Measurements from ENCODE around the gene ARHGEF5.

ARHGEF5 gene

GRCh38 chr7:144403649-144404061 lies 48.5 kb downstream of the ARHGEF5 start, which contains the start of gene NOBOX:
Gene NOBOX (minus strand): TSS chr7:144403693.
- H3K27me3 ChIP-seq (ENCODE audit: insufficient read depth, insufficient read length) = no peaks in the 10 kb centered on the region
- no peaks in the 10 kb centered on the region for H3K36me3 ChIP-seq (ENCODE audit: insufficient read depth, insufficient read length, low read length)
- no peaks in the 10 kb centered on the region for H3K4me1 ChIP-seq (ENCODE audit: insufficient read depth, insufficient read length)
- no peak within 1 kb of the TSS for H3K9ac ChIP-seq (ENCODE audit: insufficient read length, low read depth)
- TF ChIP-seq SUZ12 (IDR thresholded peaks at IDR 0.05; ENCODE audit: extremely low read depth, insufficient read depth, insufficient read length) (no peak), ZNF274 (IDR thresholded peaks at IDR 0.05; ENCODE audit: low read depth, low read length) (no peak), YY1 (IDR thresholded peaks at IDR 0.05; ENCODE audit: insufficient read depth, insufficient read length) (no peak)
- no peak for DNase-seq (ENCODE audit: low read depth, low spot score)
- no peaks in the 10 kb centered on the region for H3K9me3 ChIP-seq (ENCODE audit: insufficient read depth, low read length)
- H3K4me3 ChIP-seq (ENCODE audit: insufficient read length, low read depth) = no peak within 1 kb of the TSS

- Histone ChIP-seq H3K4me1 (ENCODE audit: insufficient read depth, insufficient read length) (no peaks in the 10 kb centered on the region), H3K4me3 (ENCODE audit: insufficient read length, low read depth) (no peak overlapping the region), H3K36me3 (ENCODE audit: insufficient read depth, insufficient read length, low read length) (no peaks in the 10 kb centered on the region), H3K9ac (ENCODE audit: insufficient read length, low read depth) (no peak overlapping the region), H3K9me3 (ENCODE audit: insufficient read depth, low read length) (no peaks in the 10 kb centered on the region), H3K27me3 (ENCODE audit: insufficient read depth, insufficient read length) (no peaks in the 10 kb centered on the region)
- TF ChIP-seq YY1 (IDR thresholded peaks at IDR 0.05; ENCODE audit: insufficient read depth, insufficient read length) = no peak
- DNase-seq (ENCODE audit: low read depth, low spot score) = no peak
Observed at GRCh38 chr7:144404946-144405345, 49.7 kb downstream of the ARHGEF5 start.

GRCh38 chr7:144407266-144407931 lies 52.2 kb downstream of the ARHGEF5 start:
- H3K9ac ChIP-seq (ENCODE audit: insufficient read length, low read depth) = no peak overlapping the region
- H3K9me3 ChIP-seq (ENCODE audit: insufficient read depth, low read length) = no peaks in the 10 kb centered on the region
- no peaks in the 10 kb centered on the region for H3K4me1 ChIP-seq (ENCODE audit: insufficient read depth, insufficient read length)
- DNase-seq (ENCODE audit: low read depth, low spot score) = no peak
- no peak for TF ChIP-seq YY1 (IDR thresholded peaks at IDR 0.05; ENCODE audit: insufficient read depth, insufficient read length)
- no peak for TF ChIP-seq SUZ12 (IDR thresholded peaks at IDR 0.05; ENCODE audit: extremely low read depth, insufficient read depth, insufficient read length)
- no peak for TF ChIP-seq ZNF274 (IDR thresholded peaks at IDR 0.05; ENCODE audit: low read depth, low read length)
- no peaks in the 10 kb centered on the region for H3K27me3 ChIP-seq (ENCODE audit: insufficient read depth, insufficient read length)
- no peaks in the 10 kb centered on the region for H3K36me3 ChIP-seq (ENCODE audit: insufficient read depth, insufficient read length, low read length)
- no peak overlapping the region for H3K4me3 ChIP-seq (ENCODE audit: insufficient read length, low read depth)

- no peak overlapping the region for H3K4me3 ChIP-seq (ENCODE audit: insufficient read length, low read depth)
- H3K9ac ChIP-seq (ENCODE audit: insufficient read length, low read depth) = no peak overlapping the region
- H3K36me3 ChIP-seq (ENCODE audit: insufficient read depth, insufficient read length, low read length) = no peaks in the 10 kb centered on the region
- H3K4me1 ChIP-seq (ENCODE audit: insufficient read depth, insufficient read length) = no peaks in the 10 kb centered on the region
- H3K27me3 ChIP-seq (ENCODE audit: insufficient read depth, insufficient read length) = no peaks in the 10 kb centered on the region
- no peaks in the 10 kb centered on the region for H3K9me3 ChIP-seq (ENCODE audit: insufficient read depth, low read length)
- DNase-seq (ENCODE audit: low read depth, low spot score) = no peak
- no peak for TF ChIP-seq SUZ12 (IDR thresholded peaks at IDR 0.05; ENCODE audit: extremely low read depth, insufficient read depth, insufficient read length)
- no peak for TF ChIP-seq ZNF274 (IDR thresholded peaks at IDR 0.05; ENCODE audit: low read depth, low read length)
- TF ChIP-seq YY1 (IDR thresholded peaks at IDR 0.05; ENCODE audit: insufficient read depth, insufficient read length) = no peak
Observed at GRCh38 chr7:144408121-144408520, 52.9 kb downstream of the ARHGEF5 start.

GRCh38 chr7:144410441-144410840 lies 55.2 kb downstream of the ARHGEF5 start:
- H3K4me3 ChIP-seq (ENCODE audit: insufficient read length, low read depth) = no peak overlapping the region
- H3K9me3 ChIP-seq (ENCODE audit: insufficient read depth, low read length) = no peaks in the 10 kb centered on the region
- no peak for DNase-seq (ENCODE audit: low read depth, low spot score)
- no peaks in the 10 kb centered on the region for H3K27me3 ChIP-seq (ENCODE audit: insufficient read depth, insufficient read length)
- TF ChIP-seq SUZ12 (IDR thresholded peaks at IDR 0.05; ENCODE audit: extremely low read depth, insufficient read depth, insufficient read length) (no peak), ZNF274 (IDR thresholded peaks at IDR 0.05; ENCODE audit: low read depth, low read length) (no peak), YY1 (IDR thresholded peaks at IDR 0.05; ENCODE audit: insufficient read depth, insufficient read length) (no peak)
- no peaks in the 10 kb centered on the region for H3K4me1 ChIP-seq (ENCODE audit: insufficient read depth, insufficient read length)
- H3K36me3 ChIP-seq (ENCODE audit: insufficient read depth, insufficient read length, low read length) = no peaks in the 10 kb centered on the region
- no peak overlapping the region for H3K9ac ChIP-seq (ENCODE audit: insufficient read length, low read depth)

- Histone ChIP-seq H3K9me3 (ENCODE audit: insufficient read depth, low read length) (no peaks in the 10 kb centered on the region; the same call in 1 of the 2 replicates), H3K36me3 (ENCODE audit: insufficient read depth, insufficient read length, low read length) (no peaks in the 10 kb centered on the region), H3K4me1 (ENCODE audit: insufficient read depth, insufficient read length) (no peaks in the 10 kb centered on the region), H3K27me3 (ENCODE audit: insufficient read depth, insufficient read length) (no peaks in the 10 kb centered on the region), H3K4me3 (ENCODE audit: insufficient read length, low read depth) (no peak overlapping the region), H3K9ac (ENCODE audit: insufficient read length, low read depth) (no peak overlapping the region)
- no peak for DNase-seq (ENCODE audit: low read depth, low spot score)
- no peak for TF ChIP-seq SUZ12 (IDR thresholded peaks at IDR 0.05; ENCODE audit: extremely low read depth, insufficient read depth, insufficient read length)
- no peak for TF ChIP-seq YY1 (IDR thresholded peaks at IDR 0.05; ENCODE audit: insufficient read depth, insufficient read length)
- TF ChIP-seq ZNF274 (IDR thresholded peaks at IDR 0.05; ENCODE audit: low read depth, low read length) = no peak
Observed at GRCh38 chr7:144414815-144415214, 59.6 kb downstream of the ARHGEF5 start.

- DNase-seq (ENCODE audit: low read depth, low spot score) = no peak
- Histone ChIP-seq H3K4me3 (ENCODE audit: insufficient read length, low read depth) (no peak overlapping the region), H3K4me1 (ENCODE audit: insufficient read depth, insufficient read length) (no peaks in the 10 kb centered on the region), H3K27me3 (ENCODE audit: insufficient read depth, insufficient read length) (no peaks in the 10 kb centered on the region), H3K9ac (ENCODE audit: insufficient read length, low read depth) (no peak overlapping the region), H3K9me3 (ENCODE audit: insufficient read depth, low read length) (no peaks in the 10 kb centered on the region; the same call in 1 of the 2 replicates), H3K36me3 (ENCODE audit: insufficient read depth, insufficient read length, low read length) (no peaks in the 10 kb centered on the region)
- TF ChIP-seq ZNF274 (IDR thresholded peaks at IDR 0.05; ENCODE audit: low read depth, low read length) (no peak), SUZ12 (IDR thresholded peaks at IDR 0.05; ENCODE audit: extremely low read depth, insufficient read depth, insufficient read length) (no peak), YY1 (IDR thresholded peaks at IDR 0.05; ENCODE audit: insufficient read depth, insufficient read length) (no peak)
Observed at GRCh38 chr7:144415858-144416257, 60.7 kb downstream of the ARHGEF5 start.
